Tibial nerve (tissue), 4 donors: Measurements from ENCODE around the gene OSBPL8.

Source experiments
- CTCF ChIP-seq, 5 experiments: fragments of 200-600 bp in 3 of 5; fragments of 450-650 bp in 2 of 5; sonication (generic) in 3 of 5; IDR thresholded peaks; one replicate each; pipeline ENCODE4 v1.5.1; 2016 to 2019; ENCODE audit warnings: antibody characterized with exemption in 5 of 5, mild to moderate bottlenecking in 3 of 5, moderate library complexity in 2 of 5
- EP300 ChIP-seq, 2 donors: sonication (generic); formaldehyde crosslinking; IDR thresholded peaks; one replicate each; pipeline ENCODE4 v1.6.1; 2017; ENCODE audit warnings: antibody characterized with exemption in 2 of 2, mild to moderate bottlenecking in 1 of 2
- POLR2A ChIP-seq, 2 donors: fragments of 450-650 bp; IDR thresholded peaks; one replicate each; pipeline ENCODE4 v1.6.1; 2017; ENCODE audit warnings: antibody characterized with exemption in 2 of 2, mild to moderate bottlenecking in 2 of 2, moderate library complexity in 2 of 2

- TF ChIP-seq POLR2A (IDR thresholded peaks at IDR 0.05) (no peak), CTCF (IDR thresholded peaks at IDR 0.05) (no peak), EP300 (IDR thresholded peaks at IDR 0.05) (no peak)
These were observed 114.1 kb downstream of the OSBPL8 start for GRCh38 chr12:76445462-76445861.
